Neural progenitor cell (in vitro differentiated cells): Measurements from ENCODE around the gene FGD3. TPM values are rescaled to one million over a fixed set of nuclear protein-coding genes. Genes with fewer than 3 reads are reported as not detected.

Source experiments
- DNase-seq: peaks from one replicate; pipeline ENCODE4 v3.0.0-alpha.2; 2016; ENCODE audit warnings: low spot score
- H2AFZ ChIP-seq: fragments of 200-600 bp; sonication (generic); replicated peaks from 2 replicates; pipeline ENCODE4 v1.6.1; 2016; ENCODE audit warnings: antibody characterized with exemption
- H3F3A ChIP-seq: fragments of 200-600 bp; sonication (generic); 2 replicates; pipeline ENCODE4 v1.6.1; 2016; ENCODE audit warnings: antibody characterized with exemption, low read depth
- H3K27ac ChIP-seq: fragments of 200-600 bp; sonication (generic); 2 replicates; pipeline ENCODE4 v1.5.1; 2016; ENCODE audit warnings: mild to moderate bottlenecking
- H3K27me3 ChIP-seq: fragments of 200-600 bp; sonication (generic); 2 replicates; pipeline ENCODE4 v1.6.1; 2016; ENCODE audit warnings: mild to moderate bottlenecking, moderate library complexity
- H3K36me3 ChIP-seq: fragments of 200-600 bp; sonication (generic); 2 replicates; pipeline ENCODE4 v1.5.1; 2016
- H3K4me1 ChIP-seq: fragments of 200-600 bp; sonication (generic); 2 replicates; pipeline ENCODE4 v1.6.1; 2016; ENCODE audit warnings: mixed run types
- H3K4me2 ChIP-seq: fragments of 200-600 bp; sonication (generic); 2 replicates; pipeline ENCODE4 v1.6.1; 2016
- H3K4me3 ChIP-seq: fragments of 200-600 bp; sonication (generic); 2 replicates; pipeline ENCODE4 v1.5.1; 2016
- H3K79me2 ChIP-seq: fragments of 200-600 bp; sonication (generic); 2 replicates; pipeline ENCODE4 v1.6.1; 2016; ENCODE audit warnings: low read depth
- H3K9ac ChIP-seq: fragments of 200-600 bp; sonication (generic); 2 replicates; pipeline ENCODE4 v1.6.1; 2016
- H3K9me3 ChIP-seq: fragments of 200-600 bp; sonication (generic); 2 replicates; pipeline ENCODE4 v1.5.1; 2016; ENCODE audit warnings: low read depth
- H4K20me1 ChIP-seq: fragments of 200-600 bp; sonication (generic); 2 replicates; pipeline ENCODE4 v1.6.1; 2016; ENCODE audit warnings: low read depth
- H3K27ac Mint-ChIP-seq: 3 replicates; pipeline ENCODE4 v1.8.0; 2021; ENCODE audit warnings: mixed read lengths
- H3K27me3 Mint-ChIP-seq: 2 replicates; pipeline ENCODE4 v1.8.0; 2022; ENCODE audit warnings: low read depth, mild to moderate bottlenecking, inconsistent platforms, moderate library complexity, mixed read lengths; ENCODE audit not compliant: insufficient read depth
- H3K36me3 Mint-ChIP-seq: 3 replicates; pipeline ENCODE4 v1.8.0; 2021; ENCODE audit warnings: mixed read lengths
- H3K4me1 Mint-ChIP-seq: 3 replicates; pipeline ENCODE4 v1.8.0; 2021; ENCODE audit warnings: mixed read lengths
- H3K4me3 Mint-ChIP-seq: 3 replicates; pipeline ENCODE4 v1.8.0; 2021; ENCODE audit warnings: mild to moderate bottlenecking, moderate library complexity, mixed read lengths
- H3K9me3 Mint-ChIP-seq: 3 replicates; pipeline ENCODE4 v1.8.0; 2020; ENCODE audit warnings: mixed read lengths
- EZH2 ChIP-seq: fragments of 200-600 bp; sonication (generic); IDR thresholded peaks from 2 replicates; pipeline ENCODE4 v1.6.1; 2017; ENCODE audit warnings: antibody characterized with exemption, mild to moderate bottlenecking, moderate library complexity
- EZH2phosphoT487 ChIP-seq: fragments of 200-600 bp; sonication (generic); IDR thresholded peaks from 2 replicates; pipeline ENCODE4 v1.6.1; 2017; ENCODE audit warnings: antibody characterized with exemption
- total RNA-seq: library from RNA; depleted of rRNA; stranded (reverse); fragments of >200 nt; gene quantifications from 2 replicates; pipeline ENCODE4 v1.2.3, GENCODE V29; 2015; ENCODE audit warnings: low replicate concordance
- TF ChIP-seq, protein P1 (sequence below): fragments of 200-600 bp; sonication (generic); IDR thresholded peaks from 2 replicates; pipeline ENCODE4 v1.5.1; 2017; ENCODE audit warnings: antibody characterized with exemption, mild to moderate bottlenecking

FGD3 gene
- total RNA-seq, 1 donor from 2014 or later = 0.56 TPM

DNA sequence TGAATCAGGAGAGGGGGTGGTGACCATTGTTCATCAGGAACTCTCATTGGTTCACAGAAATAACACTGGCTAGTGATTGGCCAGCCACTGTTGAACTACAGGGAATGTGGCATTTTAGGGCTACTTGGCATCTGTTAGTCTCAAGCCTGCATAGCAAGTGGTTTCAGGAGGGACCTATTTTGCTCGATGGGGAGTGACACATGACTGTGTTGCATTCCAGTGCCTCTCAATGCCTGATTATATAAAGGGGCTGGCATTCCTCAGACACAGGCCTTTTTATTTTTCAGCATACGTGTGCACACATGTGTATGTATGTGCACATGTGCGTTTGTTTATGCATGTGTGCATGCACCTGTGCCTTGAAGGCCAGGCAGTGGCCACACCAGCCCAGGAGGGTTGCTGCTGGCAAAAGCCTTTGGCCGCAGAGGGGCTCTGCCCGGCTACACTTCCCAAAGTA lies 23.2 kb downstream of the FGD3 start:
- peak; percentile 91 for DNase-seq
- no peaks in the 10 kb centered on the region for H3K79me2 ChIP-seq
- no peak overlapping the region for H3K4me3 Mint-ChIP-seq
- H3F3A ChIP-seq = peaks cover 35% of the 10 kb centered on the region
- no peaks in the 10 kb centered on the region for H3K36me3 ChIP-seq
- no peak overlapping the region for H3K4me3 ChIP-seq
- TF ChIP-seq EZH2 (no peak), EZH2phosphoT487 (no peak)
- TF ChIP-seq, protein P1, sequence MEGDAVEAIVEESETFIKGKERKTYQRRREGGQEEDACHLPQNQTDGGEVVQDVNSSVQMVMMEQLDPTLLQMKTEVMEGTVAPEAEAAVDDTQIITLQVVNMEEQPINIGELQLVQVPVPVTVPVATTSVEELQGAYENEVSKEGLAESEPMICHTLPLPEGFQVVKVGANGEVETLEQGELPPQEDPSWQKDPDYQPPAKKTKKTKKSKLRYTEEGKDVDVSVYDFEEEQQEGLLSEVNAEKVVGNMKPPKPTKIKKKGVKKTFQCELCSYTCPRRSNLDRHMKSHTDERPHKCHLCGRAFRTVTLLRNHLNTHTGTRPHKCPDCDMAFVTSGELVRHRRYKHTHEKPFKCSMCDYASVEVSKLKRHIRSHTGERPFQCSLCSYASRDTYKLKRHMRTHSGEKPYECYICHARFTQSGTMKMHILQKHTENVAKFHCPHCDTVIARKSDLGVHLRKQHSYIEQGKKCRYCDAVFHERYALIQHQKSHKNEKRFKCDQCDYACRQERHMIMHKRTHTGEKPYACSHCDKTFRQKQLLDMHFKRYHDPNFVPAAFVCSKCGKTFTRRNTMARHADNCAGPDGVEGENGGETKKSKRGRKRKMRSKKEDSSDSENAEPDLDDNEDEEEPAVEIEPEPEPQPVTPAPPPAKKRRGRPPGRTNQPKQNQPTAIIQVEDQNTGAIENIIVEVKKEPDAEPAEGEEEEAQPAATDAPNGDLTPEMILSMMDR = no peak
- H3K9ac ChIP-seq = no peak overlapping the region
- H3K27me3 ChIP-seq = no peaks in the 10 kb centered on the region
- no peaks in the 10 kb centered on the region for H3K9me3 ChIP-seq
- H3K4me1 ChIP-seq = peaks cover 27% of the 10 kb centered on the region
- peaks cover 29% of the 10 kb centered on the region for H3K4me1 Mint-ChIP-seq
- H3K9me3 Mint-ChIP-seq = peaks cover 5% of the 10 kb centered on the region
- no peaks in the 10 kb centered on the region for H3K36me3 Mint-ChIP-seq
- no peaks in the 10 kb centered on the region for H3K27me3 Mint-ChIP-seq
- peak overlapping the region; percentile 74 for H3K4me2 ChIP-seq
- no peak overlapping the region for H2AFZ ChIP-seq
- peak overlapping the region; percentile 87 for H3K27ac Mint-ChIP-seq
- peak overlapping the region; percentile 92 for H3K27ac ChIP-seq
- H4K20me1 ChIP-seq = no peaks in the 10 kb centered on the region

DNA sequence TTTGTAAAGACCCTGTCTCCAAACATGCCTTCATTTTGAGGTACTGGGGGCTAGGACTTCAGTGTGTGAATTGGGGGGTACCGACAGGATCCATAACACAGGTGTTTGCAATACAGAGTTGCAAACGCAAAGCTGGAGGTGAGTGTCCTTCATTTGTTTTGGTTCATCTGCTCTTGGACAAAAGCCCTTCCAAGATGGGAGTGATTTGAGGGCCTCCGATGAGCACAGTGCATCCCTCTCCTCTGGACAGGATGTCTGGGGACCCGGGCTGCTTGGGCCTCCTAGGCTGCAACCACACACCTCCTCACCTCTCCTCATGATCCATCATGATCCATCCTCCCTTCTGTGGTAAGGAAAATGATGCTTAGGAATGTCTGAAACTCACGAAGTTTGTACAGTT lies 23.8 kb downstream of the FGD3 start:
- no peaks in the 10 kb centered on the region for H3K27me3 ChIP-seq
- H3K27me3 Mint-ChIP-seq = no peaks in the 10 kb centered on the region
- H2AFZ ChIP-seq = peak overlapping the region; percentile 51

DNA sequence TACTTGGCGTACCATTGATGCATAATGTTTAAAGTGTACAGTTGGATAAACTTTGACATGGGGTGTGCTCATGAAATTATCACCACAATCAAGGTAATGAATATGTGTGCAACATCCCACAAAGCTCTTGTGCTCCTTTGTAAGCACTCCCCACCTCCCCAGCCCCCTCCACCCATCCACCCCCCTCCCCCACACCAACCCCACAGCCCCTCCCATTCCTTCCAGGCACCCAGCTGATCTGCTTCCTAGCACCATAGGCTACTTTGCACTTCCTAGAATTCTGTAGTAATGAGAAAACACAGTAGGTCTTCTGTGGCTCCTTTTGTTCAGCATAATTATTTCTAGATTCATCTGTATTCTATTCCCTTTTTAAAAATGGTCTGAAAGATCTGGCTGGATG lies 24.5 kb downstream of the FGD3 start:
- Mint-ChIP-seq H3K27ac (no peak overlapping the region), H3K9me3 (peaks cover 5% of the 10 kb centered on the region), H3K36me3 (no peaks in the 10 kb centered on the region), H3K4me3 (no peak overlapping the region), H3K27me3 (no peaks in the 10 kb centered on the region), H3K4me1 (peaks cover 25% of the 10 kb centered on the region)
- H3K27ac ChIP-seq = no peak overlapping the region
- no peaks in the 10 kb centered on the region for H3K36me3 ChIP-seq
- H3K9ac ChIP-seq = no peak overlapping the region
- peaks cover 35% of the 10 kb centered on the region for H3F3A ChIP-seq
- peaks cover 27% of the 10 kb centered on the region for H3K4me1 ChIP-seq
- no peaks in the 10 kb centered on the region for H4K20me1 ChIP-seq
- no peaks in the 10 kb centered on the region for H3K79me2 ChIP-seq
- no peaks in the 10 kb centered on the region for H3K27me3 ChIP-seq
- H3K4me3 ChIP-seq = no peak overlapping the region
- DNase-seq = no peak
- TF ChIP-seq, protein P1 = no peak
- no peak for TF ChIP-seq EZH2
- no peak for TF ChIP-seq EZH2phosphoT487
- no peak overlapping the region for H3K4me2 ChIP-seq
- no peak overlapping the region for H2AFZ ChIP-seq
- no peaks in the 10 kb centered on the region for H3K9me3 ChIP-seq

More for the DNA sequence above, 23.8 kb downstream of the FGD3 start:
- peak overlapping the region; percentile 92 for H3K27ac ChIP-seq
- H3F3A ChIP-seq = peaks cover 35% of the 10 kb centered on the region
- peaks cover 27% of the 10 kb centered on the region for H3K4me1 ChIP-seq
- no peaks in the 10 kb centered on the region for H3K9me3 ChIP-seq
- DNase-seq = no peak
- no peaks in the 10 kb centered on the region for H3K36me3 Mint-ChIP-seq
- peak overlapping the region; percentile 74 for H3K4me2 ChIP-seq
- H3K9me3 Mint-ChIP-seq = peaks cover 5% of the 10 kb centered on the region
- peaks cover 25% of the 10 kb centered on the region for H3K4me1 Mint-ChIP-seq
- H3K36me3 ChIP-seq = no peaks in the 10 kb centered on the region
- H3K9ac ChIP-seq = no peak overlapping the region
- peak overlapping the region; percentile 66 for H3K27ac Mint-ChIP-seq
- TF ChIP-seq EZH2 = no peak
- TF ChIP-seq, protein P1 = no peak
- TF ChIP-seq EZH2phosphoT487 = no peak
- no peaks in the 10 kb centered on the region for H3K79me2 ChIP-seq
- H3K4me3 Mint-ChIP-seq = no peak overlapping the region
- H4K20me1 ChIP-seq = no peaks in the 10 kb centered on the region
- no peak overlapping the region for H3K4me3 ChIP-seq
